Activated CD8-positive, alpha-beta memory T cell treated with anti-CD3 and anti-CD28 coated beads, Interleukin-2, amount 50 U/mL, for 1 hour (primary cell): ENCODE measurements around the gene PRMT2.
A peak's percentile ranks its signal among the peaks of the same experiment; 100 is the strongest.

ENCODE experiments used
- DNase-seq: peaks from one replicate; pipeline ENCODE4 v3.0.0-alpha.2; 2020; ENCODE audit errors: extremely low read depth

Gene PRMT2

GRCh38 chr21:46635324-46636180 lies at the start of gene PRMT2:
Gene PRMT2, plus strand, starts transcription at chr21:46635674. Its CDS starts 1,278 bp downstream, at chr21:46636952.
- DNase-seq: peak; percentile 93

GRCh38 chr21:46594276-46594675 lies 41.2 kb upstream of the PRMT2 start:
- DNase-seq: no peak

- no peak for DNase-seq
These were observed 39.3 kb upstream of the PRMT2 start for GRCh38 chr21:46596201-46596600.

GRCh38 chr21:46597031-46597430 lies 38.4 kb upstream of the PRMT2 start:
- no peak for DNase-seq

- DNase-seq: no peak
These were observed 37.6 kb upstream of the PRMT2 start for GRCh38 chr21:46597896-46598343.

GRCh38 chr21:46598581-46599572 lies 36.6 kb upstream of the PRMT2 start:
- DNase-seq: no peak

GRCh38 chr21:46600305-46600704 lies 35.2 kb upstream of the PRMT2 start:
- no peak for DNase-seq

GRCh38 chr21:46600978-46601377 lies 34.5 kb upstream of the PRMT2 start:
- no peak for DNase-seq

GRCh38 chr21:46603228-46603627 lies 32.2 kb upstream of the PRMT2 start:
- DNase-seq: no peak

- DNase-seq: no peak
These were observed 31.0 kb upstream of the PRMT2 start for GRCh38 chr21:46604329-46604974.

GRCh38 chr21:46604975-46605766 lies 30.3 kb upstream of the PRMT2 start, which contains the start of gene S100B:
Gene S100B, minus strand, starts transcription at chr21:46605082. Its CDS starts 2,667 bp downstream, at chr21:46602415.
- no peak for DNase-seq

GRCh38 chr21:46605767-46606426 lies 29.6 kb upstream of the PRMT2 start:
- no peak for DNase-seq

GRCh38 chr21:46606427-46606813 lies 29.1 kb upstream of the PRMT2 start:
- DNase-seq: no peak

- DNase-seq: no peak
These were observed 27.8 kb upstream of the PRMT2 start for GRCh38 chr21:46607636-46608035.

GRCh38 chr21:46608672-46609111 lies 26.8 kb upstream of the PRMT2 start:
- DNase-seq: no peak

- DNase-seq: no peak
These were observed 25.3 kb upstream of the PRMT2 start for GRCh38 chr21:46610018-46610701.

GRCh38 chr21:46613391-46613790 lies 22.1 kb upstream of the PRMT2 start:
- DNase-seq: no peak

- DNase-seq: no peak
These were observed 19.4 kb upstream of the PRMT2 start for GRCh38 chr21:46616050-46616449.

GRCh38 chr21:46616656-46617055 lies 18.8 kb upstream of the PRMT2 start:
- DNase-seq: no peak
